ENCODE measurements around the gene ZNF816.
A peak's percentile ranks its signal among the peaks of the same experiment; 100 is the strongest.
"Not testable (repeated sequence)": the region's sequence is repeated elsewhere in the genome, so short reads cannot be mapped to it uniquely, and the experiment has no call there.

The ZNF816 gene
- total RNA-seq: 1.7 to 16.5 (median 9.2) reads per million in 18 experiments

DNA sequence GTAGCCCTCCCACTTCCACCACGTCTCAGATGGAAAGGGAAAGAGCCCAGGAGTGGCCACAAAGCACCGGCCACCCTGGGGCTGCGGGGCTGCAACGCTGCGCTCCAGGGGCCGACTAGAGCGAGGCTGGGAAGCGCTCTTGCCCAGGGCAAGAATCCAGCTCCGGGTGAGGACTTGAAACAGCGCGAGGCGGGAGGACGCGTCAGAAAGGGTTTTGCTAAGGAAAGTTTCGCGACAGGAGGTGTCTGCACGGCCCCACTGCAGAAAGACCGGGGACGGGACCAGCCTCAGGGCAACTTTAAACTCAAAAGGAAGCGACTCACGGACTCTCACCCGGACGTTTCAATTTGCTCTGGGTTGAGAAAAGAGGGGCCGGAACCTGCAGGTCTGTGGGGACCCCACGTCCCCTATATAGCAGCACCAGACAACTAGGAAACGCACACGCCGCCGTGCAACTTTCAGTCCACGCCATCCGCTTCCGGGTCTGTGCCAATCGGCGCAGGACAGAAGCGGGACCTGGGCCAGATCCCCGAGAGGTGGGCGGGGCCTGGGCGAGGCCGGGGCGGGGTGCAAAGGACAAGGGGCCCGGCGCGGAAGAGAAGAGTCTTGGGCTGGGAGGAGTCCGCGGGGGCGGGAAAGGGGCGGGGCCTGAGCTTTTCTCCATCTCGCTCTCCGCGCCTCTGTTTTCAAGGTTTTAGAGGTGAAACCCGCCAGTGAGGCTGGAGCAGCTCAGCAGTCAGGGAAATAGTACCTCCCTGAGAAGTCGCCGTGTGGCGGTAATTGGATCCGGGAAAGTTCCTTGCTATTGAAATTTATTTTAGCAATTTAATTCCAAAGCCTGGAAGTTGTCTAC is at the start of gene ZNF816:
ZNF816 (minus strand) TSS at position 488 of the 853 bp plus-strand sequence. CDS start 6,792 bp downstream, outside the sequence.
- DNase-seq: peak; percentile 97 to 98

GRCh38 chr19:53012006-53012405 is 49.3 kb upstream of the ZNF816 start:
- no peak for DNase-seq

GRCh38 chr19:53010494-53010893 is 47.8 kb upstream of the ZNF816 start:
- DNase-seq: no peak

GRCh38 chr19:53008061-53008778 is 45.5 kb upstream of the ZNF816 start:
- DNase-seq: no peak

GRCh38 chr19:53007606-53008005 is 44.9 kb upstream of the ZNF816 start:
- no peak for DNase-seq

GRCh38 chr19:53007200-53007599 is 44.5 kb upstream of the ZNF816 start:
- no peak for DNase-seq

DNA sequence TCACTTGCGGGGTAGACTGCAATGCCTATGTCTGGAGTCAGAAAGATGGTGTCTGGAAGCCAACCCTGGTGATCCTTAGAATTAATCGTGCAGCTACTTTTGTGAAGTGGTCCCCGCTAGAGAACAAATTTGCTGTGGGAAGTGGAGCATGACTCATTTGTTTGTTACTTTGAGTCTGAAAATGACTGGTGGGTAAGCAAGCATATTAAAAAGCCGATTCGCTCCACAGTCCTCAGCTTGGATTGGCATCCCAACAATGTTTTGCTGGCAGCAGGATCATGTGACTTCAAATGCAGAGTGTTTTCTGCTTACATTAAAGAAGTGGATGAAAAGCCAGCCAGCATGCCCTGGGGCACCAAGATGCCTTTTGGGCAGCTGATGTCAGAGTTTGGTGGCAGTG is 41.6 kb upstream of the ZNF816 start:
- no peak for DNase-seq

DNA sequence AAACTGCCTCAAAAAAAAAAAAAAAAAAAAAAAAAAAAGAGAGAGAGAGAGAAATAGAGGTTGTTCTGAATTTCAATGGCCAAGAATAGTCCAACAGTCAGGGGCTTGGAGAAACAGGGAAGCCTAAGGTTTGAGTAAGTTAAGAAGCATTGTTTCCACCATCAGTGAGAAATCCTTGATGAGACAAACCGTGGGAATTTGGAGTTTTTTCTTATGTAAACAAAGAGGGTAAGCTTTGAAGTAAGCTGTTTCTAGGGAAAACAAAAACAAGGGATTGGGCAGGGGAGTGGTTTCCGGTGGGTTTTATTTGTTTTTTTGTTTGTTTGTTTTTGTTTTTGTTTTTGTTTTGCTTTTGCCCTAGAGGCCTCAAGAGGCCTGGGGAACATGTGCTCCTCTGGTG is 39.8 kb upstream of the ZNF816 start:
- DNase-seq: no peak

DNA sequence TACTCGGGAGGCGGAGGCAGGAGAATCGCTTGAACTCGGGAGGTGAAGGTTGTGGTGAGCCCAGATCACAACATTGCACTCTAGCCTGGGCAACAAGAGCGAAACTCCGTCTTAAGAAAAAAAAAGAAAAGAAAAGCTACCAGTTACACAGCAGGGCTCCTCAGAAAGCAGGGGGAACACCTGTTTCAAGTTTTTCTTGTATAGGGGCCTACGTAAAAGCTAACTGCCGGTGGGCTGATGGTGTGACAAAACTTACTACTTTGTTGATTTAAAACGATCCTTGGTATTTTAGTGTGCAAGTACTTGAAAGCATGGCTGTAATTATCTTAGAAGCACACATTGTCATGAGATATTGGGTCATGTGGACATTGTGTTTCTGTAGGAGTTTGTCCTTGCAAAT is 35.3 kb upstream of the ZNF816 start:
- DNase-seq: no peak

- DNase-seq: no peak
These were observed 33.0 kb upstream of the ZNF816 start for GRCh38 chr19:52995711-52996110.

GRCh38 chr19:52993342-52994178 is 30.9 kb upstream of the ZNF816 start:
- DNase-seq: peak; percentile 57 to 71

DNA sequence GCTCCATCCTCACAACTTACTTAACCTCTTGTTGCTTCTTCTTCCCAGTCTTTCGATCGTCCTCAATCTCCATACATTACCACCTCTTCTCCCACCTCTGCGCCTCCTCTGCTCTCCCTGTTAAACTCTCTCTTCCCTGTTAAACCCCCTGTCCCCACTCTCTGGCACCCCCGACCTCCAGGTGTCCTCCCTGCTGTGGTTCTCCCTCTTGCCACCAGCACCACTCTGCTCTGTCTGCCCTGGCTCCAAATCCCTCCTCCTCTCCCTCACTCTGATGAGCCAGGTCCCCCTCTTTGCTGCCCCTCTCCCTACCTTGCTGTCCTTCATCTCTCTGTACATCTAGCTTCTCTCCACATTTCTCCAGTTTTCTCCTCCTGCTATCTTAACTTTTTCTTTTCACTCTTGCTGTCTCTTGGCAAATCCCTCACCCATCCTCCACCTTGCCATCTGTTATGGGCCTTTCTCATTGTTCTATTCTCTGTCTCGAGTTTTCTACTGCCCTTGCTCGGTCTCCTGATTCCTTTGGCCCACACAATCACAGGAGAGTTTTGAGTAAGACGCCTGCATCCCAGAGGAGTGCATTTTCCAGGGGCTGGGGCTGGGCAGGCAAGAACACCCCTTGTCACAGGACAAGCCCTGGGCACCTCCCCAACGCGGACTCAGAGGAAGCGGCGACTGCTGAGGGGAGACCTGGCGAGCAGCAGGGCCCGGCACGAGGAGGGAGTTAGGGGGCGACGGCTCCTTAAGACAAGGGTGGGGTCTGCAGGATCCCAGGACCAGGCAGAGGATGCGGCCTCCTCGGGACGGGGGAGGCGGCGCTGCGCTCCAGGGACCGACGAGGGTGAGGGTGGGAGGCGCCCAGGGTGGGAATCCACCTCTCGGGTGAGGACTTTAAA is 29.7 kb upstream of the ZNF816 start:
- DNase-seq: no peak

DNA sequence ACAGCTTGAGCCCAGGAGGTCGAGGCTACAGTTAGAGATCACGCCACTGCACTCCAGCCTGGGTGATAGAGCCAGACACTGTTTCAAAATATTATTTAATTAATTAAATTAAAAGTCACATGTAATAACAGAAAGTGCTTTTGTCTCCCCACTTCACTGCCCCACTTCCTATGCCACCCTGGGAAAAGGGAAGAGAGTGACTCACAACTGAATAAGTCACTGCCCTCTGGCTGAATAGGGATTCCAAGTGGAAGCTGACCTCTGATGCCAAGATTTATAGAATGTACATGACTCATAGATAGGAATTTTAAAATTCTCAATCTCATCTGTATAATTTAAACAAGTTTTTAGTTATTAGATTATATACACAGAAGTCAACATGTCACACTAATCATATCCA is 28.8 kb upstream of the ZNF816 start:
- no peak for DNase-seq

GRCh38 chr19:52990759-52991418 is 28.2 kb upstream of the ZNF816 start:
- peak; percentile 8 for DNase-seq

GRCh38 chr19:52988506-52988905 is 25.8 kb upstream of the ZNF816 start:
- DNase-seq: no peak

GRCh38 chr19:52987221-52987620 is 24.5 kb upstream of the ZNF816 start:
- no peak for DNase-seq

DNA sequence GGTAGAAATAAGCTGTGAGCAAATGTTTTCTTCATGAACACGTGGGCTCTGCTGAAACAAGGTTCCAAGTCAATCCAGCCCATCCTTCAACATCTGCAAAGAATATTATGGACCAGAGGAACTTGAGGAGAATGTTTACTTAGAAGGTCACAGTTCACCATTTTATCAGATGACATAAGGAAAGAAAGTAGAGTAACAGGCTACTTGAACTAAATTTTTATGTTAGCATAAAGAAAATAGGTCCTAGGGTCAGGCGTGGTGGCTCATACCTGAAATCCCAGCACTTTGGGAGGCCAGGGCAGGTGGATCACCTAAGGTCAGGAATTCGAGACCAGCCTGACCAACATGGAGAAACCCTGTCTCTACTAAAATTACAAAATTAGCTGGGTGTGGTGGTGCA is 20.5 kb upstream of the ZNF816 start:
- not testable (repeated sequence) for DNase-seq

DNA sequence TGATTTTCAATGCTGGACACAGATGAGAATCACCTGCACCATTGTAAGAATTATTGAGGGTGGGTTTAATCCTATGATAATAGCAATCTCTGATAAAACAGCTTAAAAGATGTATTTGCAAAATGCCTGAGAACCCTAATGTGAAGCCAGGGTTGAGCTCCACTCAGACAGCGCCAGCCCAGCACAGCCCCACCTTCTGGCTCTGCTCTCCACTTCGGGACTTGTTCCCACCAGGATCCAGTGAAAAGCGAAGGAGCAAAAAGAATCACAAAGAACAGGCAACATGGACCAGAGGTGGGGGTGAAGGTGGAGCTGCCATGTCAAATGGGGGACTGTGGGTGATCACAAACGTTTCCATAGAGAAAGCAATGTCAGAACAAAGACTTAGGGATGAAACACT is 18.6 kb upstream of the ZNF816 start:
- no peak for DNase-seq

- DNase-seq: no peak
These were observed 5.1 kb upstream of the ZNF816 start for GRCh38 chr19:52967772-52968171.

- peak in 1 of 2 donors; percentile 8 for DNase-seq
These were observed 552 bp upstream of the ZNF816 start for GRCh38 chr19:52963247-52963618.

DNA sequence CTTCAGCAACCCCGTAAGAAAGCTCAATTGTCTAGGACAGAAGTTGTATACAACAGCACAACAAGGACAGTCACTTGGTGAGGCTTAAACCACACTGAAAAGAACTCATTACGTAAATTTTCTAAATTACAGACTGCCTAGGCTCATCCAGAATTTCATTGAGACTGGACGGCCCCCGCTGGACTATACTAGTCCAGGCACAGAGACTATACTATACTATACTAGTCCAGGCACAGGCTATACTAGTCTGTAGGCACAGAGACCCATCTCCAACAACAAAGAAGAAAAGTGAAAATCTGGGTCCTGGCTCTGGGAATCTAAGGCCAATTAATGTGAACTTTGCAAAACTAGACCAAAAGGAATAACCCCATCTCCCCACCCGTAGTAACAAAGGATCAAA is 700 bp downstream of the ZNF816 start:
- DNase-seq: peak in 1 of 2 donors; percentile 4

Data from inflammatory macrophage (primary cell).